Stimulated activated CD8-positive, alpha-beta memory T cell treated with anti-CD3 and anti-CD28 coated beads, Interleukin-12 subunit alpha, Interleukin-12 subunit beta, amount 100 ng/mL, for 24 hours (primary cell): Measurements from ENCODE around the gene AGAP1.

Experiments used
- DNase-seq: peaks from one replicate; pipeline ENCODE4 v3.0.0-alpha.2; 2020; ENCODE audit errors: extremely low read depth

The AGAP1 gene

DNA sequence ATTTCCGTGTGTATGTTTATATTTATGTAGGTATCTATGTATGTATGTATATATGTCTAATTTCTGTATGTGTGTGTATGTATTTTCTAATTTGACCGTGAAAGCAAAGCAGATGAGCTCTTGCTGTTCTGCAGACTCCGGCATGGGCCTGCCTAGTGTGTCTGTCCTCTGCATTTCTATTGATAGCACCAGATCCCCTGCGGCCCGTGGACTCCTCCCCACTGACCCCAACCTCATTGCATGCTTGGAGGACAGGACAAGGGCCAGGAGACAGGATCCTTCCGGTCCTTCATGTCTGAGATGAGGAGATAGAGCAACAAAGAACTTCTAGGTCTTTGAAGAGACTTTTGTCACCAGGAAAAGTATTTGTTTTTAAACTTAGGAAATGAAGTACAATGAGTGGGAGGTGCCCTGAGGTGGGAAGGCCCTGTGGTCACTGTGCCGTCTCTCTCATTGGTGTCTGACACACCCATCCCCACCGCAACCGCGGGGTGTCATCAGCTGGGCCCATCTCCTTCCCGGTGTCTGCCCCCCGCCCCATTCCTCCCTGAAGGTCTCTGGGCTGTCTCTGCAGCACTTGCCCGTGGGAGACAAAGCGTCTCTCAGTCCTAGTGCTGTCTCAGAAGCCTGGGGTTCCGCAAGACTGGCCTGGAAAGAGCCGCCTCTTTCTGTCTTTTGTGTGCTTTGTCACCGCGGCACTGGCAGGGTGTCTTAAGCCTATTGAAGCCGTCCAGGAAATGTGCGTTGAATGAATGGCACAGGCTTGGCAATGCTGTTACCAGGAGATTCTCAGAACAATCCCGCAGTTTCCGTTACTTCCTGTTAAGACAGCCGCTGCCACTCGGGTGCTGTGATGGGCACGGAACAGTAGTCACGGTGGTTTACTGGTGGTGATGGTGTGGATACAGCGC is 216.4 kb downstream of the AGAP1 start:
- DNase-seq = no peak

DNA sequence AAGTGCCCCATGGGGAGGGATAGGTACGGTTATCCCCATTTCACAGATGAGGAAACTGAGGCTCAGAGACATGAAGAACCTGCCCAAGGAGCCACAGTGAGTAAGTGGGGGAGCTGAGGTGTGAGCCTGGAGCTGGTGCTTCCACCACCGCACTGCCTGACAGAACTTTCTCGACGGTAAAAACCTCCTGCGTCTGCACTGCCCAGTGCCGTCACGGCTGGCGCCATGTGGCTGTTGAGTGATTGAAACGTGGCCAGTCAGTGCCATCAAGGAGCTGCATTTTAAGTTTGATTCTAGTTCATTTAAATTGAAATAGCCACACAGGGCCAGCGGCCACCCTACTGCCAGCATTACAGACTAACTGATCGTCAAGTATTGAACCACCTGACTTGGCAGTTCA is 217.1 kb downstream of the AGAP1 start:
- DNase-seq = no peak

DNA sequence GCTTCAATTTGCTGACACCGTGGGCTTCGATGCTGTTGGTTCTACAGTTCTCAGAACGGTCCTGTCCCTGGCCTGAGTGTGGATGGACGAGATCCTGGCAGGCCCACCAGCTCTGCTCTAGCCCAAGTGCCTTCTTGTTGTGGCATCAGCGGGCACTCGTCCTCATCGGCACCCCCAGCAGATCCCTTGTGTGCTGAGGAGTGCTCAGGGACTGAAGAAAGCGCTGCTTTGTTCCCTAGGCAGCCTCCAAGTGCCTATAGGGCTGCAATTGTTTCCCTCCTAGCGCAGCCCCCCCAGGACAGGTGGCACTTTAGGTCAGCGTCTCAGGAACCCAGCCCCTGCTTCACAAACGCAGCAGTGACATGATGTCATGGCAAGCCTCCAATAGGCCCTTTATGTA is 217.7 kb downstream of the AGAP1 start:
- no peak for DNase-seq

DNA sequence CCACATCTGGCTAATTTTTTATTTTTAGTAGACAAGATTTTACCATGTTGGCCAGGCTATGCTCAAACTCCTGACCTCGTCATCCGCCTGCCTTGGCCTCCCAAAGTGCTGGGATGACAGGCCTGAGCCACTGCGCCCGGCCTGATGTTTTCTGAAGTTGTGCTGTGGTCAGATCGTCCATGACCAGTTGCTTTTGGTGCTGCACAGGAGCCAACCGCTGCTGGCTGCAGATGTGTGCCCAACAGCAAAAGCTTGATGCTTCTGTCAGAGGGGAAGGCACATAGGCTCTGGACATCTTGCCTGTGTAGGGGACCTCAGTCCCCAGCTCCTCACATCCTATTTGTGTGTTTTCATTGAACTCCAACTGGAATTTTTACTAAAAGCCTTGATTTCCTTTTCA is 218.3 kb downstream of the AGAP1 start:
- DNase-seq = no peak

DNA sequence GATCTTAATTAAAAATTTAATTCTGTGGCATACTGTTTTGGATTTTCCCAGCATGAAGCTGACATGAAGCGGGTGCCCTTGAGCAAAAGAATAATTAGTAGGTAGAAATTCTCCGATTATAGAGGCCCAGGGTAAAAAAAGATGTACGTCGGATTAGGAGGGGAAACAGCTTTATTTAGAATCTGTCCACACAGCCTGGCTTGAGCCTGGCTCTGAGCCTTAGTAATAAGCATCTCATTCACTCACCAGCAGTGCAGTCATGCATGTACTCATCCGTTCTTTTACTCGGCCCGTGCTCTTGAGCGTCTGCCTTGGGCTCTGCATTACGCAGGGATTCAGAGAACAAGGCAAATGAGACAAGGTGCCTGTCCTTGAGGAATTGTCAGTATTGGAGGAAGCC is 219.3 kb downstream of the AGAP1 start:
- DNase-seq = no peak

DNA sequence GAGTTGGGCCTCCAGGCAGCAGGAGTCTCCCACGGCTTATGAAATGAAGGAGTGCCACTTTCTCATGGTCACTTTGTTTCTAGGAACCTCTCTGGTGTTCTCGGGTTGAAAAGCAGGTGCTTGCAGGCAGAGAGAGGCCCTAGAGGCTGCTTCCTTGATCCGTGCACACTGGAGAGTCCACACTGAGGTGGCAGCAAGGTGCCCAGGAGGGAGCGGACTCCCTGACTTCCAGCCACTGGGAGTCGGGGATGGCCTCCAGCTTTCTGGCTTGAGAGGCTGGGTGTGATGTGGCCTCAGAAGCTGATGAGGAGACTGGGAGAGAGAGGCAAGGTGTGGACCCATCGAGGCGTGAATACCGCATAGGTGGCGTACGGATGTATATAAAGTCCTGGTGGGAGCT is 221.8 kb downstream of the AGAP1 start:
- no peak for DNase-seq

DNA sequence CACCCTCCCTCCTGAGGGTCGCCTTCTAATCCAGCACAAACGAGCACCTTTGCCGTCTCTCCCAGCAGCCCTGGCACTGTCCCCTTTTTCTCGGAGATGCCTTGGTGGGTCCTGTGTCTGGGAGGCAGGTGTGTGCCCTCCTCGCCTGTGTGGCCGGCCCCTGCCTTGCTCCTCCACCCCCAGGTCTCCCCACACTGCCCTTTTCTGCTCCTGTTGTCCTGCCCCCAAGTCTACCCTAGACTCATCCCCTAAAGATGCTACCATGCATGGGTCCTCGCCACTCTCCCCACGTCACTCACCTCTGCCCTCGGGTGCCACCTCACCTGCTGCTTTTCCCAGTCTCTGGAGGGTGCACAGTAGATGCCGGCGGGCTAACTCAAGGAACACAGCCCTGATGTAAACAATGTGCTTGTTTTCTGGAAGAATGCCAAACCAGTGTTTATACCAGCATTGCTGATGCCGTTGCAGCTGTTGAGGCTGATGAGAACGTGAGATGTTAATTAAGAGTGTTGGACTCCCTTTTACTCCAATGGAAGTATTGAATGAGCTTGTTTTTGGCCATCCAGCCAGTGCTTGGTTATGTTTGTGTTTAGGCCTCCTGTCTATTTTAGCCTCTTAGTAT is 223.1 kb downstream of the AGAP1 start:
- DNase-seq = no peak

DNA sequence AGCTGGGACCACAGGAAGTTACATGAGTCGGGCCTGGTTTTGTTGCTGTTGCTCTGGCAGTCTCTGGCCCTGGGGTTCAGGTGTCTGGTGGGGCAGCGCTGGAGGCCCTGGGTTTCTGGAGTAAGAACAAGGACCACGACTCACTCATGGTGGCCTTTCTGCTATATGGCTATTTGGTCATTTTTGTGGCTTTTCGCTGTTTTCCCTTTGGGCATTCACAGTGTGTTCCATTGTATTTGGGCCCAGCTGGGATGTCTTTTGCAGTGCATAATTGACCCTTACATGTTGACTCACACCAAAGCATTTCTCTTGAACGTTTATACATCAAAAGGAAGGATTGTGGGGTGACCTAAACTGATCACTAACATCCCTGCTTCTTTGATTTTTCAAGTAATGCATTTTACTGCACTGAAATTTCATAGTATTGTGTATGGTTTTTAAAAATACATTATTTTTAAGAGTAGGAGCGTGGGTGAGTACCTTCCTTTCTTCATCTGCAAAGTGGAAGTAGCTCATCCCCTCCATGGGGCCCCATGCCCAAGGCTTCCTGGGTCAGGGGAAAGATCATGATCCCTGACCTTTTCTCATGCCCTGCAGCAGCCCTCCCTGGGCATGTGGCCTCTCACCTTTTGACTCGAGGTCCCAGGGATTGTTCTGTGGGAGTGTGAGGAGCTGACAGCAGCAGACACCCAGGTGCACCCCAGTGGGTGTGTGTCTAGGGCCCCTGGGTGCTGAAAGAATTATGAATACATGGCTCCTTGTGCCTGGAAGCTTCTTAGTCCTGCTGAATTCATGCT is 225.5 kb downstream of the AGAP1 start:
- no peak for DNase-seq

DNA sequence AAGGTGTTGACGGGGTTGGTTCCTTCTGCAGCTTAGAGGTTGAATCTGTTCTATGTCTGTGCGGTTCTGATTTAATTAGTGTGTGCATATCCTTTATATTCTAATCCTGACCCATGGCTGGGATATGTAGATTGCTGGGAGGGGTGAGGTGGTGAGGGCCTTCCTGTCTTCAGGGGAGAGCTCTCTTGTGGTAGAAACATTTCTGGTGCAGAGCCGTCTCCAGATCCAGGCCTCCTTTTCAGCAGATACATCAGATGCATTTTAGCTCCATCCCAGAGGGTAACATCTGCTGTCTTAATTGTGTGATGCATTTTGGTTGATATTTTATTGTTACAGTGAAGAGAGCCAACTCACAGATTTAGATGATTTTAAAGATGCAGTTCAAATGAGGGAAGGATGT is 227.8 kb downstream of the AGAP1 start:
- DNase-seq = no peak

DNA sequence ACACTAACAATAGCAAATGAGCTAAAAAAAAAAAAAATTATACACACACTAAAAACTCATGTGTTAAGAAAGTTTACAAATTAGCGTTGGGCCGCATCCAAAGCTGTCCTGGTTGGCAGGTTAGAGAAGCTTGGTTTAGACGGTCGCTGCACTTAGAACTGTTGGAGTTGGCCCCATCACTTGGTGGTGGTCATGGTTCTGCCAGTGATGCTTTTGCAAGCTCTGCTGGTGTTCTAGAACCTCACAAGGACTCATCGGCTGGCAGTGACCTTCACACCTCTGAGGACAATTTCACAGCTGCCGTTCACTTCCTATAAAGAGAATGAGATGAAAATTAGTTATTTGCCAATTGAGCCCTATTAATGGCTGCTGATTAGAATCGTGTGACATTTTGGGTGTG is 229.0 kb downstream of the AGAP1 start:
- DNase-seq = no peak

DNA sequence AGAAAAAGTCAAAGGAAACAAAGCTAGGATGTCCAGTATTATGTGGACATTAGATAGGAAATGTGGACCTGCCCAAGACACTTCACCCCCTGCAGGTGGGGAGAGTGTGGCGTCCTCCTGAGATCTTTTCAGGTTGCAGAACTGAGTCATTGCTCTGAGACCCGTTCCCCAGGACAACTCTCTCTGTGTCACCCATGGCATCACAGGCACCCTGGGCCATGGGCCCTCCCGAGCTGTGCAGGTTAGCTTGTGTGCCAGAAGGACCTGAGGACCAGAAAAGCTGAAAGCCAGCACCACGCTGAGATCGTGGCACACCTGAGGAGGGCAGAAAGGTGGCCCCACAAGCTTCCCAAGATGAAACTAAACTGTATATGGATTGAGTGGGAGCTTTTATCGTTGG is 229.5 kb downstream of the AGAP1 start:
- no peak for DNase-seq

DNA sequence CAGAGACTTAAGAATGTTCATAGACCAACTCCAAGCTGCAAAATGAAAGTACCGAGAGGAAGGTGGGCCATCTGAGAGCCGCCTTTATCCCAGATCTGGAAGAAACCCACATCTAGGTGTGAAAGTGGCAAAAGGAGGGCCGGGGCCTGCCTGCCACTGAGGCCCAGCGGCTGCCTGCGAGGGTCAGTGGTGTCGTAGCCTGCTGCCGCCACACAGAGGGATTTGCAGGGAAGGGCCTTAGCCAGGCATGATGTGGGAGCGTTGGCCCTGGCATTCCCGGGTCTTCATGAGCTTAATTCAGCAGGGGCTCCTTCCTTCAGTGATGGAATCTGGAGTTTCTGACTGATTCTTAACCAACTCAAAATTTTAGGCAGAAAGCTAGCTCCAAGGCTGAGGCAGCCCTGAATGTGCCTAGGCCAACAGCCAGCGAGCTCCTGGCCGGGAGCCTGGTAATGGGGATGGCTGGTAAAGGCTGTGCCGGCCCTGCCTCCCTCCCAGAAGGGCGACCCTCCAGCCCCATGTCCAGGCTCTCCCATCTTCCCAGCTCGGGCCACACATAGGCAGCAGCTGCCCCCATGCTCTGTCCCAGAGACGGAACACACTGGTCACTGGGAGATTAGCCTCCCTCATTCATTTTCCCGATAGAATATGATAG is 230.1 kb downstream of the AGAP1 start:
- DNase-seq = no peak

DNA sequence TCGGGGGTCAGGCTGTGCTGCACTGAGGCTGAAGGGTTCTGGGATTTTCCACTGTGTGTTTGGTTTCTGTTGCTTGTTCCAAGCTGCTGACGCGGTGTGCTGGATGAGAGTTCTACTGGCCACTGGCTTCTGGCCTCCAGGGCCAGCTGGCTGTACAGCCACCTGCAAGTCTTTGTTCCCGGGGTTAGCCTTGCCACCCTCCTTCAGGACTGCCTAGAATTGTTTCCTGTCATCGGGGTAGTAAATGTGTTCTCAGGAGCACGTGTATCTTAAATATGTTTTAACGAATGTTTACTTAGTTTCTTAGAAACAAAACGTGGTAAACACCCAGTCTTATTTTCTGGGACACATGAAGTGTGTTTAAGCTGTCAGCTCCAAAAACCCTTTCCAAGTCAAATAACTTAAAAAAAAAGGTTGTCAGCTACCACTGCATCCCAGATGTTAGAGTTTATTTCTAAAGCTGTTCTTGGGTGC is 231.2 kb downstream of the AGAP1 start:
- no peak for DNase-seq

DNA sequence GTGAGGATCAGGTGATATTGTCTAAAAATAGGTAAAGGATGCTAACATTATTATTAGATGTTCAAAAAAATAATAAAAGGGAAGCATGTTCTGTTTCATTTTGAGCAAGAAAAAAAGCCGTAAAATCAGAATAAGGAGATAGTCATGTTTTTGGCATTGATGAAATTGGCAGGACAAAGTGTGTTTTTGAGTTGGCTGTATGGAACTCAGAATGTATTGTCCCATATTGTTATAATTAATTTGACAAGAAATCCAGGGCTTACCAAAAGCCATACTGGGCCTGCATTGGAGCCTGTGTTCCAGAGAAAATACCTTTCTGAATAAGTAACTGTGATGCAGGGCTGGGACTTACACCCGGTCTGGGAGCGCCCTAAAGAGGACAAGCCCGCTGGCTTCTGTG is 232.0 kb downstream of the AGAP1 start:
- DNase-seq = no peak

DNA sequence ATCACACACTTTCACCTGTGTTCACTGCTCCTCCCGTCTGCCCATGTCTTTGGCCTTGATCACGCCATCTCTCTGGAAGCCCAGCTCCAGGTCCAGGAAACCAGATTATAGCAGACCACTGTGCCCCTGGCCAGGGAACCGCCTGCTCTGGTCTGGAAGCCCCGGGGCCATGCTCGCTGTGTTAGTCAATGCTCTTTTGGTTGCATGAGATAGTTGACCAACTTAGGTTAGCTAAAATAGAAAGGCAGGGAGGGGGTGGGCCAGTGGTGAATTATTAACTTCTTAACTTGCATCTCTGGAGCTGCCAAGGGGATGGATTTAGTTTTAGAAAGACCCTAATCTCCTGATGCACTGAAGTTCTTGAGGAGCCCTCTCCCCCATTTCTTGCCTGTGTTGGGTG is 232.7 kb downstream of the AGAP1 start:
- no peak for DNase-seq

DNA sequence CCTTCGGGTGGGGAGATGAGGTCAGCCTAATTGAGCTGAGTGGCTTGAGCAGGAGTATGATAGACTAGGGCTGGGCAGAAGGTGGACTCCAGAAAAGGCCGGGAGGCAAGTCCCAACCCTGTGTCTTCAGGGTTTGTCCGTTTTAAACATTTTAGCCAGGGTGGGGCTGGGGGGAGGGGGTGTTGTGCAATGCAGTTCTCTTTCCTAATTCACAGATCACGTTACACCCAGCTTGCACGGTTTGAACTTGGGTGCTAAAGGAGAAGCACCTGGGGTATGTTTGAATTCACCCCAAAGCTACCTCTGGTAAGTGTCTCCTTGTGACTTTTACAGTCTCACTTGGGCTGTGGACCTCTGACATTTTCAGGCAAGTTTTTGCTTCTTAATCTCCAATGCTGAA is 233.3 kb downstream of the AGAP1 start:
- DNase-seq = no peak

DNA sequence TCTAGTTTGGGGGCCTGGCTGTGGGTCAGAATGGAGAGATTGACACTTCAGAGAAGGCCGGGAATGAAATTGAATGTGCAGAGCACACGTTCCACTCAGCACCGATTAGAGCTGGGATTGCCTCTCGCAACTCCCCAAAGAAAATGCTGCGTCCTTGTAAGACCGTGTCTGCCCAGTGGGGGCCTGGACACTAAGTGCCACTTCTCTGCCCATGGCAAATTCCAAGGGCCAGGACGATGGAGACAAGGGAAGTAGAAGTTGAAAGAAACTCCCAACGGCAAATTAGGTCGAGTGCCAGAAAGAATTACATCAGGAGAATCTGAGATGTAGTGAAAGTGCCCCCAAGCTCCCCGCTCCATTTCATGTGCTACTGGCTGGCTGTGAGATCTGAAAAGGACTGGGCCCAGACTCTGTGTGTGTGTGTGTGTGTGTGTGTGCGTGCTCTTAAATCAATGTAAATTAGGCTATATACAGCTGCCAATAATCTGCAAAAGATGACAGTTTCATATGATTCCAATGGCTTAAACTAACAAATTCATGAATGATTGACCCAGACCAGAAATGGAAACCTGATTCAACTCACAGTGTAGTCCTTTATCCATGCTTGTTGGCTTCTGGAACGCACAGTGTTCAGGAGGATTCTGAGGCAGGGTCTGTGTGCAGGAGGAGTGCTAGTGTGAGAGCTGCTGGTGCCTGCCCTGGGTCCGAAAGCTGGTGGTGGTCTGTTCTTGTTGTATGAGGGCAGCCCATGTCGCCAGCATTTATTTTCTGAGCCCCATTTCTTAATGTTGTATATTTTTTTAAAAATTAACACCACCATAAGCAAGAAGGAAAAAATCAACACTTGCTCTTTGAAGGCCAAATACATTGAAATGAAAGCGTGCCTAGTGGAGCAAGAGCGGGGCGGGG is 234.3 kb downstream of the AGAP1 start:
- DNase-seq = no peak

DNA sequence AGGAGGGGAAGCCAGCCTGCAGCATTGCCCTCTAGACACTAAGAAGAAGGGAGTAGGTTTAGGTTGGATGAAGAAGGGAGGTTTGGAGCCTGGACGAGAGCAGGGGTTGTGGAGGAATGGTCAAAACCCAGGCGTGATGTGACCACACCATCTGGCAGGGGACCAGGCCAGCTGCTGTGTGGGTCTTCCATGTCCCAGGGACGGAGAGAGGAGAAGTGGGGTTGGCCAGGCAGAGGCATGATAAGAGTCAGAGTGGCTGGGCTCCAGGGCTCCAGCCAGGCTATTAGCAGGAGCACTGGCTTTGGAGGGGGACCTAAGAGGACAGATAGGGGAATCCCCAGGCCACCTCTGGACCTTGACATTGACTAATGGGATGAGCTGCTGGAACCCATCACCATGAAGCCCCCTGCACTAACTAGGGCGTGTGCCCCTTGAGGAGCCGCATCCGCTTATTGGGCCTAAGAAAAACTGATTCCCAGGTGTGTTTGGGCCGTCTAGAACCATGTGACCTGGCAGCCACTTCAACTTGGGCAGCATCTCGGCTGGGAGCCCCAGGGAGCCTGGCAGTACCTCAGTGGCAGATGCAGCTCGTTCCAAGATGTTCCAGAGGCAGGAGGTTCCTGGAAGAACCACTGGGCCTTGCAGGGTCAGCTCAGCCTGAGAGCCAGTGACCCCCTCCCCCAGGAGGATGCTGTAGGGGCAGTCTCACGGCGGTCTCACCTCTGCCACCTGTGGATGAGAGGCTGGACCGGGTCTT is 235.1 kb downstream of the AGAP1 start:
- no peak for DNase-seq

DNA sequence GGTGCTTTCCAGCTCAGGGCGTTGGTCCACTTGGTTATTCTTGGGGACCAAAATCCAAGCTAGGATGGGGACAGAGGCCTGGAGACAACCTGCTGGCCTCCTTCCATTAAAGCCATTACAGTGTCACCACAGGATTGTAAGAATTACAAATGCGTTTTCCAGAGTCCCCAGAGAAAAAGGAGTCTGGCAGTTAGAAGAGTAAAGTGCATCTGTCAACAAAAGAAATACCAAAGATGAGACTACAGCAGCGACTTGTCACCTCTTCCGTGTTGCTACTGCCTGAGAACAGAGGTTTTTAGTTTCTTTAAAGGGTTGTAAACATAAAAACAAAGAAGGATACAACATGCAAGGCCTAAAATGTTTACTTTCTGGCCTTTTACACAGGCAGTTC is 235.7 kb downstream of the AGAP1 start:
- DNase-seq = no peak

DNA sequence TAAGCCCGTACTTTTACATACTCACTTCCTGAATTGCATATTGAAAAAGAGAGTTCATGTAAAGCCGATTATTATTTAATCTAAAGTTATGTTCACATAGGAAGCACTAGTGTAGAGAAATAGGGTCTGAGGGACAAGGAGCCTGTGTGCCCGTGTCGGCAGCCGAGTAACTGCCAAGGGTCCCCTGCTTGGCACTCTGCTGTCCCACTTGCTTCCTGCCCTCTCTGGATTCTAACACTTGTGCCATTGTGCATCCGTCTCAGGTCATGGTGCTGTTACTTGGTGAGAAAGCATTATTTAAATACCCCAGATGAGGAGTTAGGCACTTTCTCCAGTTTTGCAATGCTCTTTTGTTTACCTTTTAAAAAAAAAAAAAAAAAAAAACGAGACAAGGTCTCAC is 236.3 kb downstream of the AGAP1 start:
- no peak for DNase-seq
